GM19043 (cell line): ENCODE data around the gene WWC2.
A peak's percentile ranks its signal among the peaks of the same experiment; 100 is the strongest.

Experiments
- ATAC-seq: cut with Tn5 transposase; IDR thresholded peaks from one replicate; pipeline ENCODE4 v1.9.1; 2021; ENCODE audit warnings: low read depth; ENCODE audit not compliant: unreplicated experiment

The WWC2 gene

GRCh38 chr4:183285886-183286285 lies 186.8 kb downstream of the WWC2 start:
- no peak for ATAC-seq

GRCh38 chr4:183286590-183287308 lies 187.7 kb downstream of the WWC2 start:
- ATAC-seq, result peak; percentile 24

GRCh38 chr4:183287309-183287659 lies 188.2 kb downstream of the WWC2 start:
- ATAC-seq, result peak; percentile 82

GRCh38 chr4:183287677-183288076 lies 188.6 kb downstream of the WWC2 start:
- peak; percentile 67 for ATAC-seq

- ATAC-seq, result no peak
These were observed 189.9 kb downstream of the WWC2 start for GRCh38 chr4:183288955-183289354.

- ATAC-seq, result no peak
These were observed 190.6 kb downstream of the WWC2 start for GRCh38 chr4:183289688-183290087.

- ATAC-seq, result no peak
These were observed 192.0 kb downstream of the WWC2 start for GRCh38 chr4:183291070-183291469.

- ATAC-seq, result no peak
These were observed 196.7 kb downstream of the WWC2 start for GRCh38 chr4:183295711-183296110.

- peak; percentile 79 for ATAC-seq
These were observed 198.6 kb downstream of the WWC2 start for GRCh38 chr4:183297675-183298074.

- ATAC-seq, result no peak
These were observed 200.4 kb downstream of the WWC2 start for GRCh38 chr4:183299464-183299863.

GRCh38 chr4:183300070-183300469 lies 201.0 kb downstream of the WWC2 start:
- ATAC-seq, result no peak

GRCh38 chr4:183300655-183301054 lies 201.6 kb downstream of the WWC2 start:
- ATAC-seq, result no peak

GRCh38 chr4:183303301-183303700 lies 204.2 kb downstream of the WWC2 start:
- no peak for ATAC-seq

GRCh38 chr4:183304067-183304466 lies 205.0 kb downstream of the WWC2 start:
- ATAC-seq, result no peak

GRCh38 chr4:183304538-183304937 lies 205.5 kb downstream of the WWC2 start:
- no peak for ATAC-seq

GRCh38 chr4:183306811-183307210 lies 207.8 kb downstream of the WWC2 start:
- no peak for ATAC-seq

GRCh38 chr4:183312841-183313240 lies 213.8 kb downstream of the WWC2 start:
- no peak for ATAC-seq

GRCh38 chr4:183314336-183314735 lies 215.3 kb downstream of the WWC2 start:
- ATAC-seq, result no peak

- ATAC-seq, result no peak
These were observed 215.7 kb downstream of the WWC2 start for GRCh38 chr4:183314806-183315205.

GRCh38 chr4:183318656-183319055 lies 219.6 kb downstream of the WWC2 start:
- ATAC-seq, result no peak

- ATAC-seq, result no peak
These were observed 221.4 kb downstream of the WWC2 start, which contains the start of gene CLDN22 for GRCh38 chr4:183320211-183321059. Gene CLDN22, minus strand, starts transcription at chr4:183320276. Its CDS starts 58 bp downstream, at chr4:183320218.

GRCh38 chr4:183321079-183321478 lies 222.0 kb downstream of the WWC2 start:
- no peak for ATAC-seq
